GM18909 (cell line): ENCODE results near the gene INSYN1.
"Not testable (repeated sequence)": the region's sequence is repeated elsewhere in the genome, so short reads cannot be mapped to it uniquely, and the experiment has no call there.

ENCODE experiments used
- ATAC-seq: cut with Tn5 transposase; IDR thresholded peaks from one replicate; pipeline ENCODE4 v1.9.1; 2021; ENCODE audit warnings: mild to moderate bottlenecking; ENCODE audit not compliant: unreplicated experiment, poor library complexity

INSYN1 gene

DNA sequence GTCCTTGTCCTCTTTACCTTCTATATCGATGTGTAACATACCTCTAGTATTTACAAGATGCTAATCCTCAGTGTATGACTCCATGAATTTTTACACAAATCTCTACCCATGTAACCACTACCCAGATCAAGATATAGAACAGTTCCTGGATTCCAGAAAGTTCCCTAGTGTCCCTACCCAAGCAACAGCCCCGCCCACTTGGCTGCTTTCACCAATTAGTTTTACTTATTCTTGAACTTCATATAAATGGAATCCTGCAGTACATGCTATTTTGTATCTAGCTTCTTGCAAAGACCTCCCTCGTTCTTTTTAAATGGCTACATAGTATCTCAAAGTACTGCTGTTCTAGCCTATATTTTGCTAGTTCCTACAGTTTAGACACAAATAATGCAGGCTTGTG, 35.9 kb downstream of the INSYN1 start:
- no peak for ATAC-seq

GRCh38 chr15:73716417-73716816, 36.7 kb downstream of the INSYN1 start:
- ATAC-seq, result no peak

- ATAC-seq, result no peak
Measured at GRCh38 chr15:73715417-73715816, 37.7 kb downstream of the INSYN1 start.

DNA sequence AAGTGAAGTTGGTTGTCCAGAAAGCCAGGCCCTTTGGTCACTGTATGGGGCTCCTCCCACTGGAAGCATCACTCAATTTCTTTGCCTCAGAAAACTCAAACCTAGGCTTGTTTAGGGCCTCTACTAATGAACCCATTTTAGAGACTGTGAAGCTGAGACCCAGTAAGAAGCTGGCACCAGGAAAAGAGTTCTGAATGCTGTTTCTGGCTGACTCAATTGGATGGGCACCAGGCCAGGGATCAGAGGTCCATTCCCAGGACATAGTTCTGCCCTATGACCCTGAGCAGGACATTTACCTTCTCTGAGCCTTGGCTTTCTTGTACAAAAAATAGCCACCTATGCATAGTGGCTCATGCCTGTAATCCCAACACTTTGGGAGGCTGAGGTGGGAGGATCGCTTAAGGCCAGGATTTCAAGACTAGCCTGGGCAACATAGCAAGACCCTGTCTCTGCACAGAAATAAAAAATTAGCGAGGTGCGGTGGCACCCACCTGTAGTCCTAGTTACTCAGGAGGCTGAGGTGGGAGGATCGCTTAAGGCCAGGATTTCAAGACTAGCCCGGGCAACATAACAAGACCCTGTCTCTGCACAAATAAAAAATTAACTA, 38.4 kb downstream of the INSYN1 start:
- ATAC-seq, result no peak

- ATAC-seq, result no peak
Measured at GRCh38 chr15:73712107-73712506, 41.0 kb downstream of the INSYN1 start.

GRCh38 chr15:73711526-73711925, 41.6 kb downstream of the INSYN1 start:
- no peak for ATAC-seq

- ATAC-seq, result no peak
Measured at GRCh38 chr15:73710321-73710720, 42.8 kb downstream of the INSYN1 start.

DNA sequence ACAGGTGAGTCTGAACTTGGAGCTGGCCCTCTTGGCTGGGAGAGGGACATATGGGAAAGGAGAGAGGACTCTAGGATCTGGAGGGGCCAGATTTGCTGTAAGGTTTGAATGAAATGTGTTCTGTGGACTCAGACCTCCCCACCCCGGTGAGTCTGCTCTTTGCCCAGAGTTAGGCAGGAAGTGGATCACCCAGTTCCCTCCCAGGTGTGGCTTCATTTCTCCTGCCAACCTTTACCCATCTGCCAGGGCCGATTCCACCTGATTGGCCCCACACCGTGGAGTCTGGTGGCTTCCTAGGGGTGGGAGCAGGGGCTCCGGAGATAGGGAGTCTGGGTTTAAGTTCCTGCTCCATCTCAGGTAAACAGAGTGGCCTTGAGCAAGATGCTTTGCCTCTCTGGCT, 43.5 kb downstream of the INSYN1 start:
- no peak for ATAC-seq

- ATAC-seq, result no peak
Measured at GRCh38 chr15:73709241-73709640, 43.9 kb downstream of the INSYN1 start.

DNA sequence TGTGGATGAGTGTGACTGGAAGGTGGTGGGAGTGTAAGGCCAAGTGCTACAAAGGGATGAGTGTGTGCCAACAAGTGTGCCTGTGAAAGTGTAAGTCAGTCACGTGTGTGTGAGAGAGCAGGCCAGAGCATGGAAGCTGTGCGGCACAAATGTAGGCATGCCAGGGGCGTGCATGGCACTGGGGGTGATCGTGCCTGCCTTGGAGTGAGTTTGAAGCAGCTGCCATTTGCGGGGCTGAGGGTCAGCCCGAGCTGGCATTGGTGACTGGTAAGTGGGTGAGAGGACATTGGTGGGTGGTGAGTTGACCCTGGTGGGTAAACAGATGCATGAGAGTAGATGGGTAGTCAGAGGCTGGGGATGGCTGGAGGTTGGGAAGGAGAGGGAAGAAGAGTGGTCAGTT, 44.5 kb downstream of the INSYN1 start:
- no peak for ATAC-seq

DNA sequence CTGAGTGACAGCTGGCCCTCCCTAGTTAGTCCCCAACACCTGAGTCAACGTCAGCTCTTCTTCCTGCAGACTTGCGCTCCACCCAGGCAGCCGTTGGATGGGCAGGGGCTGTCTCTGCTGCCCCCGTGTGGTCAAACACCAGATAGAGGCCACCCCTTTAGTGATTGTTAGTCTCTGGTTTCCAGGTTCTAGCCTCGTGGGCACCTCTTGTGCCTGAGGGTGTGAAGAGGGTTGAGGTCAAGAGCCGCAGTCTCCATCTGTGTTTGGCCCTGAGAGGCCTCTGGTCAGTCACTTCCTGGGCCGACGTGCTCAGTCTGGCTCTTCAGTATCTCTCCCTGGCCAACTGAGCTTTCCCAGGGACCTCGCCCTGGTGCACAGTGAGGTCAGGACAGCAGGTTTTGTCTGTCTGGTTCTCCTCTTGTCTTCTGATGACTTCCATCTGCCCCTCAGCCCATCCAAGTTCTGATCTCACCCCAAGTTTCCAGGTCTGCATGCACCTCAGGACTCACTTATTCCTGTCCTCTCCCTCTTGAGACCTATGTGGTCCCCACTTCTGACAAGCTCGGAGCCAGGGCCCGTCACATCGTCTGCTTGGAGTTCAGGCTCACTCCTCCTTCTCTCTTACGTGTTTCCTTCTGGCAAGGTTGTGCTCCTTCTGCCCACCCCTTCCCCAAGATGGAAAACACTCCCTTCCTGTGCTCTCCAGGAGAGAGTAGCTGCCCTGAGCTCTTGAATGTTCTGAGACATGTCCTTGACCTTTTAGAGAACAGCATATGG, 48.1 kb downstream of the INSYN1 start:
- no peak for ATAC-seq

DNA sequence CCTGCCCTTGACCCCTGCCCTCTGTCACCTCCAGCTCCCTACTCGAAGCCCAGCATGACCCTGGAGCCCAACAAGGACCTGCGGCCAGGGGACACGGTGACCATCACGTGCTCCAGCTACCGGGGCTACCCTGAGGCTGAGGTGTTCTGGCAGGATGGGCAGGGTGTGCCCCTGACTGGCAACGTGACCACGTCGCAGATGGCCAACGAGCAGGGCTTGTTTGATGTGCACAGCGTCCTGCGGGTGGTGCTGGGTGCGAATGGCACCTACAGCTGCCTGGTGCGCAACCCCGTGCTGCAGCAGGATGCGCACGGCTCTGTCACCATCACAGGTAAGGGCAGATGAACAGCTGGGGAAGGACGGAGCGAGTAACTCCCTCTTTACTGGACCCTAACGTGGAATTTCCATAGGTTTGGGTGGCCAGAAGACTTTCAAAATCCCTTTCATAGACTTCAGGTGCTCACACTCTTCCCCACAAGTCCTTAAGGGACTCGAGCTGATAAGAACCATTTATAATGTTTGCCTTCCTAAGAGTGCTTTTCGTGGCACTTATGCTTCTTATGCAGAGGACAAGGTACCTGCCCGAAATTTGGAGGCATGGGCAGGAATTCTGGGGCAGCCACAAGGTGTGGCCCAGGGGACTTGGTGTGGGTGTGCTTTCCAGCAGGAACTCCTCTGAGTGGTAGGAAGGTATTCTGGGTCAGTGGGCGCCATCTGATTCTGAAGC, 48.8 kb downstream of the INSYN1 start:
- ATAC-seq, result not testable (repeated sequence)

DNA sequence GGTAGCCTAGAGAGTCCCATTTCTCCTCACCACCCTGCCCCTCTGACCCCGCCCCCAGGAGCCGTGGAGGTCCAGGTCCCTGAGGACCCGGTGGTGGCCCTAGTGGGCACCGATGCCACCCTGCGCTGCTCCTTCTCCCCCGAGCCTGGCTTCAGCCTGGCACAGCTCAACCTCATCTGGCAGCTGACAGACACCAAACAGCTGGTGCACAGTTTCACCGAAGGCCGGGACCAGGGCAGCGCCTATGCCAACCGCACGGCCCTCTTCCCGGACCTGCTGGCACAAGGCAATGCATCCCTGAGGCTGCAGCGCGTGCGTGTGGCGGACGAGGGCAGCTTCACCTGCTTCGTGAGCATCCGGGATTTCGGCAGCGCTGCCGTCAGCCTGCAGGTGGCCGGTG, 49.5 kb downstream of the INSYN1 start:
- ATAC-seq, result not testable (repeated sequence)

GRCh38 chr15:73702311-73703239, 50.6 kb downstream of the INSYN1 start:
- ATAC-seq, result not testable (repeated sequence)

- ATAC-seq, result no peak
Measured at GRCh38 chr15:73700041-73700842, 52.9 kb downstream of the INSYN1 start.

GRCh38 chr15:73699249-73700040, 53.7 kb downstream of the INSYN1 start:
- ATAC-seq, result no peak

- peak; percentile 70 for ATAC-seq
Measured at GRCh38 chr15:73697033-73697467, 56.1 kb downstream of the INSYN1 start.

DNA sequence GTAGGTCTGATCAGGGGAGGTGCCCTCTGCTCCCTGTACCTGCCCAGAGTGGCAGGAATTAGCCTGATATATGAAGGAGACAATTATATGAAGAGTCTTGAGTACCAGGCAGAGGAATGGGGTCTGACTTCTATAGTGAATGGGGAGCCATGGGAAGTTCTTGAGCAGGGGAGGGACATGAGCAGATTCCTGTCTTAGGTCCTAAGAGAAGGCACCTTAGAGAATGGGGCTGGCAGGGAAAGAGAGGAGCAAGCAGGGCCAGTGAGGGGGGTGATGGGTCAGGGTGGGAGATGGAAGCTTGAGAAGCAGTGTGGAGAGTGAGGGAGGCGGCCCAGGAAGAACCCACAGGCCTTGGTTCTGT, 56.5 kb downstream of the INSYN1 start:
- peak; percentile 13 for ATAC-seq
